SU-DHL-6 (cell line): ENCODE results near the gene PHTF2.
A peak's percentile ranks its signal among the peaks of the same experiment; 100 is the strongest.

Source experiments
- H2AFZ ChIP-seq: fragments of 200-600 bp; sonication (generic); 2 replicates; pipeline ENCODE4 v1.6.1; 2014; ENCODE audit warnings: low read depth, mild to moderate bottlenecking, moderate library complexity, mixed read lengths, antibody characterized with exemption, low read length; ENCODE audit not compliant: severe bottlenecking
- H3F3A ChIP-seq: fragments of 200-600 bp; shearing (Covaris generic); 2 replicates; pipeline ENCODE4 v1.6.0; 2016; ENCODE audit warnings: antibody characterized with exemption, mild to moderate bottlenecking; ENCODE audit not compliant: insufficient read depth
- H3K27ac ChIP-seq: fragments of 200-600 bp; sonication (generic); 2 replicates; pipeline ENCODE4 v1.5.1; 2016; ENCODE audit warnings: low read depth, mild to moderate bottlenecking, low read length, moderate library complexity, mixed read lengths
- H3K27me3 ChIP-seq: fragments of 200-600 bp; sonication (generic), shearing (Covaris generic); 2 replicates; pipeline ENCODE4 v1.6.0; 2014; ENCODE audit warnings: mild to moderate bottlenecking, low read length
- H3K36me3 ChIP-seq: fragments of 200-600 bp; sonication (generic); 2 replicates; pipeline ENCODE4 v1.6.1; 2014; ENCODE audit warnings: mild to moderate bottlenecking, low read length, mixed read lengths
- H3K4me2 ChIP-seq: fragments of 300-600, 200-600 bp; shearing (Covaris generic), sonication (generic); 2 replicates; pipeline ENCODE4 v1.6.0; 2014; ENCODE audit warnings: low read length, low read depth, mild to moderate bottlenecking; ENCODE audit not compliant: poor library complexity, severe bottlenecking
- H3K4me3 ChIP-seq: fragments of 200-600 bp; sonication (generic); 2 replicates; pipeline ENCODE4 v1.5.1; 2014; ENCODE audit warnings: antibody characterized with exemption, low read length, mild to moderate bottlenecking, mixed read lengths; ENCODE audit not compliant: insufficient read depth, poor library complexity, severe bottlenecking
- H3K79me2 ChIP-seq: fragments of 200-600 bp; sonication (generic); 2 replicates; pipeline ENCODE4 v1.6.1; 2014; ENCODE audit warnings: mild to moderate bottlenecking, low read length, moderate library complexity; ENCODE audit not compliant: insufficient read depth
- H3K9ac ChIP-seq: fragments of 200-600 bp; sonication (generic); 2 replicates; pipeline ENCODE4 v1.7.0; 2014; ENCODE audit warnings: mild to moderate bottlenecking, low read length
- H3K9me2 ChIP-seq: fragments of 200-600 bp; sonication (generic); replicated peaks from 2 replicates; pipeline ENCODE4 v1.6.1; 2014; ENCODE audit warnings: low read length; ENCODE audit not compliant: insufficient read depth
- H3K9me3 ChIP-seq: fragments of 200-600 bp; sonication (generic); 2 replicates; pipeline ENCODE4 v1.6.1; 2014; ENCODE audit warnings: low read length, mixed read lengths; ENCODE audit not compliant: insufficient read depth
- H4K20me1 ChIP-seq: fragments of 200-600 bp; sonication (generic); 2 replicates; pipeline ENCODE4 v1.6.1; 2014; ENCODE audit warnings: low read depth, mild to moderate bottlenecking, antibody characterized with exemption, low read length, moderate library complexity, mixed read lengths
- EZH2phosphoT487 ChIP-seq: fragments of 200-600 bp; sonication (generic), shearing (Covaris generic); conservative IDR thresholded peaks from 2 replicates; pipeline ENCODE4 v1.6.1; 2018; ENCODE audit warnings: mild to moderate bottlenecking, antibody characterized with exemption, low read length, moderate library complexity, mixed read lengths
- TF ChIP-seq, protein P1 (sequence below): fragments of 200-600 bp; sonication (generic); IDR thresholded peaks from one replicate; pipeline ENCODE4 v1.5.1; 2017; ENCODE audit warnings: antibody characterized with exemption, mild to moderate bottlenecking, low read length, moderate library complexity; ENCODE audit not compliant: insufficient read depth, poor library complexity, severe bottlenecking

The PHTF2 gene

GRCh38 chr7:77897004-77897547 lies 98.5 kb downstream of the PHTF2 start:
- H3K4me3 ChIP-seq: no peak overlapping the region
- TF ChIP-seq EZH2phosphoT487: no peak
- TF ChIP-seq, protein P1, sequence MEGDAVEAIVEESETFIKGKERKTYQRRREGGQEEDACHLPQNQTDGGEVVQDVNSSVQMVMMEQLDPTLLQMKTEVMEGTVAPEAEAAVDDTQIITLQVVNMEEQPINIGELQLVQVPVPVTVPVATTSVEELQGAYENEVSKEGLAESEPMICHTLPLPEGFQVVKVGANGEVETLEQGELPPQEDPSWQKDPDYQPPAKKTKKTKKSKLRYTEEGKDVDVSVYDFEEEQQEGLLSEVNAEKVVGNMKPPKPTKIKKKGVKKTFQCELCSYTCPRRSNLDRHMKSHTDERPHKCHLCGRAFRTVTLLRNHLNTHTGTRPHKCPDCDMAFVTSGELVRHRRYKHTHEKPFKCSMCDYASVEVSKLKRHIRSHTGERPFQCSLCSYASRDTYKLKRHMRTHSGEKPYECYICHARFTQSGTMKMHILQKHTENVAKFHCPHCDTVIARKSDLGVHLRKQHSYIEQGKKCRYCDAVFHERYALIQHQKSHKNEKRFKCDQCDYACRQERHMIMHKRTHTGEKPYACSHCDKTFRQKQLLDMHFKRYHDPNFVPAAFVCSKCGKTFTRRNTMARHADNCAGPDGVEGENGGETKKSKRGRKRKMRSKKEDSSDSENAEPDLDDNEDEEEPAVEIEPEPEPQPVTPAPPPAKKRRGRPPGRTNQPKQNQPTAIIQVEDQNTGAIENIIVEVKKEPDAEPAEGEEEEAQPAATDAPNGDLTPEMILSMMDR: no peak
- H3K27me3 ChIP-seq: no peaks in the 10 kb centered on the region
- H3K9me2 ChIP-seq: no peaks in the 10 kb centered on the region
- H3K9ac ChIP-seq: no peak overlapping the region
- H3K4me2 ChIP-seq: peak overlapping the region; percentile 55
- no peaks in the 10 kb centered on the region for H4K20me1 ChIP-seq
- H3F3A ChIP-seq: peaks cover 68% of the 10 kb centered on the region
- H3K9me3 ChIP-seq: no peaks in the 10 kb centered on the region
- no peak overlapping the region for H2AFZ ChIP-seq
- H3K79me2 ChIP-seq: peaks cover 93% of the 10 kb centered on the region
- H3K27ac ChIP-seq: peak overlapping the region; percentile 99
- peaks cover 22% of the 10 kb centered on the region for H3K36me3 ChIP-seq

GRCh38 chr7:77899516-77899915 lies 100.9 kb downstream of the PHTF2 start:
- Histone ChIP-seq H3F3A (peaks cover 69% of the 10 kb centered on the region), H3K9me2 (no peaks in the 10 kb centered on the region), H3K4me2 (peak overlapping the region; percentile 75), H3K27ac (peak overlapping the region; percentile 99), H3K36me3 (peaks cover 35% of the 10 kb centered on the region), H3K4me3 (no peak overlapping the region), H3K9ac (0 out of 2 replicates have a peak overlapping the region, but pooled peaks have one; percentile 9), H3K9me3 (no peaks in the 10 kb centered on the region), H2AFZ (no peak overlapping the region), H3K79me2 (peaks cover 90% of the 10 kb centered on the region), H3K27me3 (no peaks in the 10 kb centered on the region), H4K20me1 (no peaks in the 10 kb centered on the region)
- no peak for TF ChIP-seq EZH2phosphoT487
- TF ChIP-seq, protein P1: no peak

DNA sequence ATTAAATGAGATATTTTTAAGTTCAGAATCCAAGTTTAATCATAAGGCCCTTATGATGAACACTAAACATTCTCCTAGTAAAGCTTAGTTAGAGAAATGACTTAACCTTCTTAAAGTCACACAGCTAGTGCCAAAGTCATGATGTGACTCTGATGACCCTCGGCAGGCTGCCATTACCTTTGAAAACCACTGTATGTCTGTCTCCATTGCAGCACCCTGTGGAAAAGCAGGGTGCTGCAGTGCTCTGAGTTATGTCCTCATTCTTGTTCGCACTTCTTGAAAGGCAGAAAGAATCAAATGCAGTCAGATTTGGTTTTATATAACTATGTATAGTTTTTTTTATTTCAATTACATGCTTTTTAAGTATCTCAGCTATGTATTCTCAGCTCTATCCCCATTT lies 105.0 kb downstream of the PHTF2 start:
- peaks cover 29% of the 10 kb centered on the region for H3K36me3 ChIP-seq
- H3K79me2 ChIP-seq: peaks cover 66% of the 10 kb centered on the region
- H3K4me3 ChIP-seq: no peak overlapping the region
- TF ChIP-seq EZH2phosphoT487: no peak
- TF ChIP-seq, protein P1: peak; percentile 75
- peak overlapping the region; percentile 75 for H3K4me2 ChIP-seq
- H3K27me3 ChIP-seq: no peaks in the 10 kb centered on the region
- peak overlapping the region; percentile 99 for H3K27ac ChIP-seq
- H2AFZ ChIP-seq: no peak overlapping the region
- H3K9me3 ChIP-seq: no peaks in the 10 kb centered on the region
- H3K9me2 ChIP-seq: no peaks in the 10 kb centered on the region
- H4K20me1 ChIP-seq: no peaks in the 10 kb centered on the region
- H3K9ac ChIP-seq: peak overlapping the region; percentile 55
- peaks cover 97% of the 10 kb centered on the region for H3F3A ChIP-seq
